H1 (cell line): Measurements from ENCODE around the gene C6orf163. TPM values are rescaled to one million over a fixed set of nuclear protein-coding genes. Genes with fewer than 3 reads are reported as not detected.

ENCODE experiments used
- CTCF ChIA-PET: fragments of 300-600 bp; sonication (Branson Sonifier 250); formaldehyde crosslinking; loops from one replicate; lab custom pipeline; 2021; ENCODE audit not compliant: partially characterized antibody; lab: Charles Lee
- POLR2A ChIA-PET: fragments of 300-600 bp; sonication (Branson Sonifier 250); formaldehyde crosslinking; loops from one replicate; lab custom pipeline; 2021; ENCODE audit warnings: inconsistent platforms; ENCODE audit not compliant: partially characterized antibody; lab: Charles Lee
- DNase-seq, 2 experiments: peaks; one replicate each; pipeline versions ENCODE4 v3.0.0 to v3.0.0-alpha.2; 2010 to 2022; ENCODE audit warnings: low spot score in 2 of 2, low read depth in 1 of 2, mixed read lengths in 1 of 2
- FAIRE-seq: peaks from 2 replicates; lab custom pipeline; 2011; peaks lifted over from hg19 to GRCh38; lab: Jason Lieb, UNC
- H2AFZ ChIP-seq: 2 replicates; pipeline ENCODE4 v1.8.1; 2012; ENCODE audit warnings: low read length, inconsistent platforms
- H2AK5ac ChIP-seq: 2 replicates; pipeline ENCODE4 v1.6.1; 2013; ENCODE audit warnings: low read depth, low read length
- H2BK120ac ChIP-seq: replicated peaks from 2 replicates; pipeline ENCODE3; 2013; ENCODE audit warnings: low read depth, low read length, inconsistent platforms
- H2BK12ac ChIP-seq: 2 replicates; pipeline ENCODE4 v1.6.1; 2013; ENCODE audit warnings: low read depth, low read length
- H2BK15ac ChIP-seq: 2 replicates; pipeline ENCODE4 v1.6.1; 2013; ENCODE audit warnings: low read length
- H2BK20ac ChIP-seq: 2 replicates; pipeline ENCODE4 v1.6.1; 2013; ENCODE audit warnings: low read length
- H2BK5ac ChIP-seq: 2 replicates; pipeline ENCODE4 v1.6.1; 2013; ENCODE audit warnings: low read depth, low read length
- H3K14ac ChIP-seq: 2 replicates; pipeline ENCODE4 v1.6.1; 2013; ENCODE audit warnings: inconsistent platforms; ENCODE audit not compliant: insufficient read length
- H3K18ac ChIP-seq: 2 replicates; pipeline ENCODE4 v1.6.1; 2013; ENCODE audit warnings: low read length; ENCODE audit errors: extremely low read depth
- H3K23ac ChIP-seq: 2 replicates; pipeline ENCODE4 v1.6.1; 2013; ENCODE audit warnings: inconsistent platforms; ENCODE audit not compliant: insufficient read length
- H3K23me2 ChIP-seq: 2 replicates; pipeline ENCODE4 v1.6.1; 2013; ENCODE audit warnings: low read depth, low read length
- H3K27ac ChIP-seq: 2 replicates; pipeline ENCODE4 v1.6.1; 2011; ENCODE audit warnings: low read depth, low read length, inconsistent platforms
- H3K27me3 ChIP-seq, 4 experiments: replicated peaks in 1 of 4; 1 replicate in 1 of 4; 2 replicates in 3 of 4; pipeline versions ENCODE4 v1.6.1 to v1.8.1; 2011 to 2013; ENCODE audit warnings: low read length in 3 of 4, mild to moderate bottlenecking in 3 of 4, inconsistent platforms in 2 of 4, mixed read lengths in 2 of 4, moderate library complexity in 1 of 4; ENCODE audit not compliant: control insufficient read depth in 3 of 4, insufficient read depth in 3 of 4; ENCODE audit errors: extremely low read depth in 1 of 4
- H3K36me3 ChIP-seq, 4 experiments: 2 replicates each; pipeline versions ENCODE4 v1.6.1 to v1.8.1; 2011 to 2013; ENCODE audit warnings: mild to moderate bottlenecking in 4 of 4, low read length in 3 of 4, moderate library complexity in 2 of 4, control low read depth in 1 of 4, inconsistent platforms in 1 of 4; ENCODE audit not compliant: insufficient read depth in 4 of 4, control insufficient read depth in 2 of 4
- H3K4ac ChIP-seq: replicated peaks from 2 replicates; pipeline ENCODE3; 2013; ENCODE audit warnings: low read length, low read depth, mixed read lengths, inconsistent platforms; ENCODE audit not compliant: insufficient read length
- H3K4me1 ChIP-seq, 4 experiments: replicated peaks in 1 of 4; 1 replicate in 1 of 4; 2 replicates in 3 of 4; pipeline versions ENCODE4 v1.6.1 to v1.8.1; 2011 to 2013; ENCODE audit warnings: low read length in 3 of 4, inconsistent platforms in 2 of 4, mixed read lengths in 1 of 4; ENCODE audit not compliant: insufficient read depth in 4 of 4, control insufficient read depth in 3 of 4
- H3K4me2 ChIP-seq, 2 experiments: 2 replicates each; pipeline versions ENCODE4 v1.6.1 to v1.8.1; 2011 to 2013; ENCODE audit warnings: low read depth in 2 of 2, low read length in 2 of 2, control low read depth in 1 of 2, inconsistent platforms in 1 of 2, mild to moderate bottlenecking in 1 of 2; ENCODE audit not compliant: insufficient read depth in 1 of 2
- H3K4me3 ChIP-seq, 4 experiments: fragments of 200-600, 300-600 bp in 1 of 4; sonication (generic), shearing (Covaris generic), sonication (Bioruptor Twin) in 1 of 4; 2 replicates each; pipeline versions ENCODE4 v1.5.1 to v1.8.1; 2011 to 2016; ENCODE audit warnings: low read length in 4 of 4, low read depth in 3 of 4, control low read depth in 2 of 4, inconsistent platforms in 2 of 4, mild to moderate bottlenecking in 2 of 4, mixed read lengths in 1 of 4, moderate library complexity in 1 of 4; ENCODE audit not compliant: insufficient read depth in 2 of 4; ENCODE audit errors: extremely low read depth in 1 of 4
- H3K56ac ChIP-seq: replicated peaks from 2 replicates; pipeline ENCODE3; 2013; ENCODE audit warnings: low read depth, mild to moderate bottlenecking, mixed read lengths, low read length, inconsistent platforms; ENCODE audit not compliant: insufficient read length
- H3K79me1 ChIP-seq: 2 replicates; pipeline ENCODE4 v1.6.1; 2013; ENCODE audit warnings: low read depth, low read length, control low read depth
- H3K79me2 ChIP-seq, 2 experiments: 2 replicates each; pipeline versions ENCODE4 v1.6.1 to v1.8.1; 2012 to 2013; ENCODE audit warnings: low read length in 2 of 2, mild to moderate bottlenecking in 2 of 2, inconsistent platforms in 1 of 2; ENCODE audit not compliant: insufficient read depth in 2 of 2, control insufficient read depth in 1 of 2
- H3K9ac ChIP-seq, 4 experiments: replicated peaks in 1 of 4; 1 replicate in 1 of 4; 2 replicates in 3 of 4; pipeline versions ENCODE4 v1.6.1 to v1.8.1; 2011 to 2013; ENCODE audit warnings: low read depth in 3 of 4, low read length in 3 of 4, control low read depth in 2 of 4, mild to moderate bottlenecking in 2 of 4, moderate library complexity in 2 of 4, inconsistent platforms in 1 of 4; ENCODE audit errors: extremely low read depth in 1 of 4
- H3K9me3 ChIP-seq, 2 experiments: 2 replicates each; pipeline versions ENCODE4 v1.6.1 to v1.8.1; 2012 to 2013; ENCODE audit warnings: mild to moderate bottlenecking in 2 of 2, moderate library complexity in 2 of 2, control low read depth in 1 of 2, inconsistent platforms in 1 of 2, low read depth in 1 of 2, low read length in 1 of 2, mixed read lengths in 1 of 2; ENCODE audit not compliant: insufficient read depth in 2 of 2
- H4K20me1 ChIP-seq, 2 experiments: replicated peaks in 1 of 2; 2 replicates each; pipeline versions ENCODE3 to v1.8.1; 2011 to 2013; ENCODE audit warnings: inconsistent platforms in 2 of 2, low read length in 2 of 2, mild to moderate bottlenecking in 1 of 2; ENCODE audit not compliant: insufficient read depth in 2 of 2, control insufficient read depth in 1 of 2
- H4K5ac ChIP-seq: 2 replicates; pipeline ENCODE4 v1.6.1; 2013; ENCODE audit warnings: low read length, low read depth, mixed read lengths, inconsistent platforms; ENCODE audit not compliant: insufficient read length
- H4K8ac ChIP-seq: 2 replicates; pipeline ENCODE4 v1.8.0; 2013; ENCODE audit warnings: mild to moderate bottlenecking, moderate library complexity, low read length, inconsistent platforms; ENCODE audit not compliant: insufficient read depth; ENCODE audit errors: extremely low read depth
- H4K91ac ChIP-seq: replicated peaks from 2 replicates; pipeline ENCODE3; 2013; ENCODE audit warnings: low read length, mixed read lengths, inconsistent platforms; ENCODE audit not compliant: insufficient read length
- WGBS, 2 experiments: shearing (Covaris generic) in 1 of 2; methylation state at CpG; one replicate each; pipeline versions ENCODE4 v1.1.6 to v1.1.7; 2013 to 2015; ENCODE audit warnings: low lambda C conversion rate in 2 of 2, mixed read lengths in 2 of 2, inconsistent platforms in 1 of 2, low coverage in 1 of 2, missing lambda C conversion rate in 1 of 2; ENCODE audit not compliant: insufficient replicate concordance in 2 of 2, insufficient coverage in 1 of 2, insufficient read length in 1 of 2; ENCODE audit errors: extremely low coverage in 1 of 2, missing lambda C conversion rate in 1 of 2; 5-methylcytosine and 5-hydroxymethylcytosine counted together
- polyA plus RNA-seq, 7 experiments: library from polyadenylated mRNA; depleted of rRNA in 3 of 7; stranded (reverse) in 5 of 7; unstranded in 2 of 7; fragments of >200 nt in 5 of 7; fragments of 200-250 nt in 2 of 7; gene quantifications; 1 replicate in 5 of 7; 2 replicates in 1 of 7; 4 replicates in 1 of 7; pipeline versions ENCODE4 v1.2.1 to v1.2.3, GENCODE V29; 2011 to 2013; ENCODE audit warnings: missing spikeins in 2 of 7, mixed read lengths in 2 of 7
- total RNA-seq: library from RNA; stranded (reverse); fragmentation: NEBNext Ultra II Directional; extraction: Animal tissue kit (Norgen Biotek cat#: 25700); gene quantifications from 2 replicates; pipeline ENCODE4 v1.2.1, GENCODE V29; 2021

Gene C6orf163
- total and polyA plus RNA-seq, 2 of the 8 experiments (the other 6 are each of a cell fraction or from before 2014, with no cell fraction given) = 0.36 to 1.5 TPM

DNA sequence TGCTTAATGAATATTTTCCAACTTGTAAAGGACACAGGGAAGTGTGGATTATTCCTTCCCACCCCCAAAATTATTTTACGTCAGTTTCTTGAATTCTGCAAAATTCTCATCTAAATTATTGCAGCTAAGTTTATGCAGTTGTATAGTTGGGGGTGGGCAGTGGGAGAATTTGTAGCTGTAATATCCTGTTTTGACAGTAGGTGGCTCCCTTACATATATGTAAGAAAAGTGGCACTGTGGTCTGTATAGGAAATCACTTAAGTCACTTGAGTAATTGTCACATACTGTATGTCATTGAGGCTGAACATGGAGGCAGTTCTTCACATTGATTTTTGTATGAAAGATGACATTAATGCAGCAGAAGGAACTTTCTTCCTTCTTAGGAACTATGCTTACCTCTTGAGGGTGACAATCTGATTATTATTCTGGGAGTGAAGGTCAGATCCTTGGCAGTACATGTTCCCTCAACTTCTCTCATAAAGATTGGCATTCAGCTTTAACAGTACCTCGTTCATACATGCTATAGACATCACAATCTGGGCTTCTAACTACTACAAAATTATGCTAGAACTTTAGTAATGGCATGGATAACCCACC lies 48.5 kb downstream of the C6orf163 start:
- Histone ChIP-seq H3K4me2 (no peak overlapping the region), H2AFZ (no peak overlapping the region), H3K79me1 (no peaks in the 10 kb centered on the region), H3K4ac (no peak overlapping the region), H4K5ac (no peak overlapping the region), H2BK20ac (no peak overlapping the region), H3K27ac (no peak overlapping the region), H2BK120ac (no peak overlapping the region), H2AK5ac (no peak overlapping the region), H3K23me2 (no peaks in the 10 kb centered on the region), H2BK5ac (no peak overlapping the region), H3K18ac (no peak overlapping the region), H3K56ac (no peak overlapping the region), H4K91ac (no peak overlapping the region), H2BK12ac (no peak overlapping the region), H3K14ac (no peak overlapping the region), H3K4me3 (no peak overlapping the region), H3K79me2 (no peaks in the 10 kb centered on the region), H4K20me1 (no peaks in the 10 kb centered on the region), H3K27me3 (no peaks in the 10 kb centered on the region), H3K9ac (no peak overlapping the region), H4K8ac (no peak overlapping the region), H3K4me1 (no peaks in the 10 kb centered on the region), H3K36me3 (no peaks in the 10 kb centered on the region), H3K9me3 (no peaks in the 10 kb centered on the region), H3K23ac (no peak overlapping the region), H2BK15ac (no peak overlapping the region)
- CTCF ChIA-PET = interaction anchor here (0.6 to 2.9 kb wide), 69 partner anchors 8 to 1037 kb away, joined by 3 to 28 read pairs (median 3); partner anchors contain the start of genes C6orf163 and SMIM8
- DNase-seq = no peak
- 15% methylated on average over 2 of the region's 2 CpGs; no CpG with 5 or more reads in 1 of the 2 experiments for WGBS, 2 experiments
- FAIRE-seq = no peak
- POLR2A ChIA-PET = interaction anchor here (0.7 to 1.1 kb wide), 2 partner anchors 9 to 59 kb away, joined by 3 read pairs; no protein-coding TSS in a partner anchor
